GM12872 (cell line): ENCODE data around the gene WNT1.

Source experiments
- CTCF ChIP-seq: IDR thresholded peaks from 3 replicates; pipeline ENCODE4 v1.5.1; 2011; ENCODE audit warnings: low read depth, mild to moderate bottlenecking, low read length, moderate library complexity; ENCODE audit not compliant: insufficient read depth

The WNT1 gene

DNA sequence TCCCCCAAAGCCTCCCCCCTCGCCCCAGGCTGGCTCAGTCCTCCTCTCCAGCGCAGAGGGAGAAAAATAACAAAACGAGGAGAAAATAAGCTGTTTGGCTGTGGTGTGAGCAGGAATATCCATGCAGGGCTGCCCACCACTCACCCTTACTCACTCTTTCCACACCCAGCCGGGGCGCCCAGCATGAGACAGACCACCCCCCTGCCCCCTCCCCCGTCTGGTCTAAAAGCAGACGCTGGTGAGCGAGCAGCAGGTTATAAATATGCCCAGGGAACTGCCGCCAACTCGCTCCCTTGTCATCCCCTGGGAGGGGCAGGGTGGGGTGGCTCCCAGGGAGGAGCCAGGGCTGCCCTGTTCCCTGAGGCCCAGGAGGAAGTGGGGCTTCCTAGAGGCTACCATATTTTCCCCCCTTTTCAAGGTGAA, 7.4 kb downstream of the WNT1 start:
- no peak for TF ChIP-seq CTCF

- TF ChIP-seq CTCF = no peak
Observed at GRCh38 chr12:48985901-48986300, 7.8 kb downstream of the WNT1 start.

DNA sequence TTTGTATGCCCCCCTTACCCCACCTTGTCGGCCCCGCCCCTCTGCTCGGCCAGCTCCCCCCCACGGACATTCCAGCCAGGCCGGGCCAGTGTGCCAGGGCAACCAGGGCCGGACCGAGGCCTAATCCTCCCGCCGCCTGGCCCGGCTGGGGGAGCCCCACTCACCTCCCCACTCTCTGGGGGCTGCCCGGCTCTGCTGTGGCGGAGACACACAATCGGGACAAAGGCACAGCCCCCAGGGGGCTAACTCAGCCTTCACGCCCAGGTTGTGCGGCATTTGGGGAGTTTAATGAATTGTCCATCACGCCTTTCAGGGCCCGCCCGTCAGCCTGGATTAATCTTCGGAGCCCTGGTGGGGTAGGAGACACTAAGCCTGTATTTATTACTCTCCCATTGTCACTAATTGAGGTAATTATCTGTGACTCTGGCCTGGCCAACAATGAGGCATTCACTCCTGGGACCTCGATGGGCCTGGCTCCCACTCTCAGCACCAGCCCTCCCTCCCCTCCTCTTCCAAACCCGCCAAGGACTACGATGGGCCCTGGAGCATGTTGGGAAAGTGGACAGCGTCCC, 8.7 kb downstream of the WNT1 start:
- no peak for TF ChIP-seq CTCF

DNA sequence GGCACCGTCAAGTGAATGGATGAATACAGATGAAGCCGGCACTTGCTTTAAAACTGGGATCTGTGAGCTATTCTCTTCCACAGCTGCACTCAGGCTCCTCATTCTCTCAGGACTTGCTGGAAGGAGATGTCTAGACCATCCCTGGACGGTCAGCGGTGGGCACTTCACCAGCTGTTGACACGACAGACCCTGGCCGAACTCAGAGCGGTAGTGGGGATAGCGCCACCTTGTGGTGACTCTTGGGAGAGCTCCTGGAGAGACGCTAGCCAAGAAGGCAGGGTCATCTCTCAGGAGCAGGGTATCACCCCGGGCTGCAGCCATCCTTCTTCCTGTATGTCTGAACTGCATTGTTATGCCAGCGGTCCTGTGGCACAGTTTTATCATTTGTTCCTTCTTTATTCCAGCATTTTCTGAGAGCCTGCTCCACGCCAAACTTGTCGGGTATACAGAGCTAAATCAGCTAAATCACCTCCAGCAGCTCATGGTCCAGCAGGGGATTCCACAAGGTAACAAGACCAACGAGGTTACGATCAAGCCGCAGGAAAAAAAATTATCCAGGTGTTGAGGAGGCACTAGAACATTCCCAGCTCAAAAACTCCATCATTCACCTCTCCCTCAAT, 10.0 kb downstream of the WNT1 start:
- TF ChIP-seq CTCF = peak; percentile 96

- no peak for TF ChIP-seq CTCF
Observed at GRCh38 chr12:48990552-48990951, 12.4 kb downstream of the WNT1 start.

DNA sequence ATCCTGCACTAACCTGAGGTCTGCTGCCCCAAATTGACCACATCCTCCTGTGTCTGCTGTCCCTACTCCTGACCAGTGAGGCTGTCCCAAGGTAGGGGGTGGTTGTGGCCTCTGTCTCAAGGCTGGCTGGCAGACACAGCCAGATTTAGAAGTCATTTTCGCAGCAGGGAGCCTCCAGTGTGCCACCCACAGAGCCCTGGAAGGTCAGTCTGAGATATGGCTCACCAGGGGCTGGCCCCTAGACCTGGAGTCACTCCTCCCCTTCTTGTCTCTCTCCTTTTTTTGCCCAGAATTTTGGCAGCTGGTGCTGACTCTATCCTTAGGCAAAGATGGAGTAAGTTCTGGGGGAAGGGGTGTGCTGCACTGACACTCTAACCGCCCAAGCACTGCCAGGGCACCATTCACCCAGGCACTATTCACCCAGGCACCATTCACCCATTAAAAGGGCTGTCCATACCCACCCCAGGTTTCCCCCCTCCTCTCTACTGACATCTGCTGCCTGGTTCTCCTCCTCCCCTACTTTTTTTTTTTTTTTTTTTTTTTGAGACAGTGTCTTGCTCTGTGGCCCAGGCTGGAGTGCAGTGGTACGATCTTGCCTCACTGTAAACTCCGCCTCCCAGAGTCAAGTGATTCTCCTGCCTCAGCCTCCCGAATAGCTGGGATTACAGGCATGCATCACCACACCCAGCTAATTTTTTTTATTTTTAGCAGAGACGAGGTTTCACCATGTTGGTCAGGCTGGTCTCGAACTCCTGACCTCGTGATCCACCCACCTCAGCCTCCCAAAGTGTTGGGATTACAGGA, 13.3 kb downstream of the WNT1 start:
- no peak for TF ChIP-seq CTCF

DNA sequence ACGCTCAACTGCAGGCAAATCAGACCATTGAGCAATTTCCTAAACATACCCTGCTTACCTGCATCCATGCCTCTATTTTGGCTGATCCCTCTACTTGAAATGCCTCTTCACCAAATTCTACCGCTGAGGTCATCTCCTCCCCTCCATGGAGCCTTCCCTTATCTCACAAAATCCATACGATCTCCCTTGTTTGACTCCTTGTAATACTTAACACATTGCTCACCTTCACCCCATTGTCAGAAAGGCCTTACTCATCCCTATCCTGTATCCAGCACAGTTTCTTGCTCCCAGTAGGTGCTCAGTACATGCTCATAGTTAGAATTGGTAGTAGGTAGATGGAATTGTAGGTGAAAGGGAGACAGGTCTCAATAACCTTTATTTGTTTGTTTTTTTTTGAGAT, 15.7 kb downstream of the WNT1 start:
- no peak for TF ChIP-seq CTCF
